HG02678 (cell line): ENCODE measurements around the gene PCDH7.
A peak's percentile ranks its signal among the peaks of the same experiment; 100 is the strongest.

Source experiments
- ATAC-seq: cut with Tn5 transposase; IDR thresholded peaks from one replicate; pipeline ENCODE4 v1.9.1; 2021; ENCODE audit warnings: mild to moderate bottlenecking, moderate library complexity; ENCODE audit not compliant: unreplicated experiment

PCDH7 gene, protein sequence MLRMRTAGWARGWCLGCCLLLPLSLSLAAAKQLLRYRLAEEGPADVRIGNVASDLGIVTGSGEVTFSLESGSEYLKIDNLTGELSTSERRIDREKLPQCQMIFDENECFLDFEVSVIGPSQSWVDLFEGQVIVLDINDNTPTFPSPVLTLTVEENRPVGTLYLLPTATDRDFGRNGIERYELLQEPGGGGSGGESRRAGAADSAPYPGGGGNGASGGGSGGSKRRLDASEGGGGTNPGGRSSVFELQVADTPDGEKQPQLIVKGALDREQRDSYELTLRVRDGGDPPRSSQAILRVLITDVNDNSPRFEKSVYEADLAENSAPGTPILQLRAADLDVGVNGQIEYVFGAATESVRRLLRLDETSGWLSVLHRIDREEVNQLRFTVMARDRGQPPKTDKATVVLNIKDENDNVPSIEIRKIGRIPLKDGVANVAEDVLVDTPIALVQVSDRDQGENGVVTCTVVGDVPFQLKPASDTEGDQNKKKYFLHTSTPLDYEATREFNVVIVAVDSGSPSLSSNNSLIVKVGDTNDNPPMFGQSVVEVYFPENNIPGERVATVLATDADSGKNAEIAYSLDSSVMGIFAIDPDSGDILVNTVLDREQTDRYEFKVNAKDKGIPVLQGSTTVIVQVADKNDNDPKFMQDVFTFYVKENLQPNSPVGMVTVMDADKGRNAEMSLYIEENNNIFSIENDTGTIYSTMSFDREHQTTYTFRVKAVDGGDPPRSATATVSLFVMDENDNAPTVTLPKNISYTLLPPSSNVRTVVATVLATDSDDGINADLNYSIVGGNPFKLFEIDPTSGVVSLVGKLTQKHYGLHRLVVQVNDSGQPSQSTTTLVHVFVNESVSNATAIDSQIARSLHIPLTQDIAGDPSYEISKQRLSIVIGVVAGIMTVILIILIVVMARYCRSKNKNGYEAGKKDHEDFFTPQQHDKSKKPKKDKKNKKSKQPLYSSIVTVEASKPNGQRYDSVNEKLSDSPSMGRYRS (N-terminal part only)

DNA sequence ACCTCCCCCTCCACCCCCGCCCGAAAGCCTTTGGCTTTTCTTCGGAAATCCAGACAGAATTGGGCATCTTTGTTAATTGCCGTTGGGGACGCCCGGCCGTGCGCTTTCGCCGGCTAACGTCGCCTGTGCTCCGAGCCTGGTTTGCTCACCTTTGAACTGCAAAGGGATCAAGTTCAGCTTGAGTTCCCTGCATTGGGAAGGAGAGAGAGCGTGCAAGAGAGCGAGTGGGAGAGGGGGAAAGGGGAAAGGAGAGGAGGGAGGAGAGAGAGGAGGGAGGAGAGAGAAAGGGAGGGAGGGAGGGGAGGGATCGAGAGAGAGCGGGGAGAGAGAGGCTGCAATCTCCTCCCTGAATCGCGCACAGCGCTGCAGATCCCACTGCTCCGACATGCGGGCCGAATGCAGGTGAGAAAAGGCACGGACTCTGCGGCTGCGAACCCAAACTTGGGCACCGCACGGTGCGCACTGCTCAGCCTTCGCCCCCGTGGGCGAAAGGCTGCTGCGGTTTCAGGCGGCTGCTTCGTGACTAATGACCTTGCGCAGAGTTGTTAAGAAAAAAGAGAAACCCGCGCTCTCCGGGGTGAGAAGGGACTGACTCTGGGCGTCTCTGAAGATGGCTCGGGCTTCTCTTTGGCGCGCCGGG lies at the start of gene PCDH7:
Gene PCDH7 (plus strand): TSS at position 349 of the 640 bp plus-strand sequence. CDS start 1,054 bp downstream, outside the sequence.
- ATAC-seq, result no peak

DNA sequence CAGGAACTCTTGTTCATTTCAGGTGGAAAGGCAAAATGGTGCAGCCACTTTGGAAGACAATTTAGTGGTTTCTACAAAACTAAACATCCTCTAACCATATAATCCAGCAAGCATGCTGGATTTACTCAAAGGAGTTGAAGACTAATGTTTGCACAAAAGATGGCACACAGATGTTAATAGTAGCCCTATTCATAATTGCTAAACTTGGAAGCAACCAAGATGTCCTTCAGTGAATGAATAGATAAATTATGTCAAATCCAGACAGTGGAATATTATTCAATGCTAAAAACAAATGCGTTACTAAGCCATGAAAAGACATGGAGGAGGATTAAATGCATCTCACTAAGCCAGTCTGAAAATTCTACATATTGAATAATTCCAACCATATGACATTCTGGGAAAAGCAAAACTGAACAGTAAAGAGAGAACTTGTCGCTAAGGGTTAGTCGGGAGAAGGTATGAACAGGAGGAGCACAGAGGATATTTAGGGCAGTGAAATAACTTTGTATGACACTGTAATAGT lies 48.2 kb upstream of the PCDH7 start:
- ATAC-seq, result no peak

DNA sequence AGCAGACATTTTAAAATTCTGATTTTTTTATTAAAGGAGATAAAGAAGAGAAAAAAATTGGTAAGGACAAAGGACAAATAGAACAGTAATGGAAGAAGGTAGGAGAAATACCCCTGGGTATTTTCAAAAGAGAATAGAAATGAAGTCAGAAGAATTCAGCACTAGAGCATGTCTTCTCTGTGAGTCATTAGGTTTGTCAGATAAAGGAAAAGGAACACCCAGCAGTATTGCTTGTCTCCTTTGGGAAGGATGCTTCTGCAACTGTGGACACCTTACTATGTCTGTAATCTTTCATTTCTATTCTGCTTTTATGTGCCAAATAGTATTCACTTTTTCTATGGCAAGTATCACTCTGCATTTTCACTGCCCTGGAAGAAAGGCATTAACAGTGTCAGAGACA lies 24.0 kb upstream of the PCDH7 start:
- no peak for ATAC-seq

DNA sequence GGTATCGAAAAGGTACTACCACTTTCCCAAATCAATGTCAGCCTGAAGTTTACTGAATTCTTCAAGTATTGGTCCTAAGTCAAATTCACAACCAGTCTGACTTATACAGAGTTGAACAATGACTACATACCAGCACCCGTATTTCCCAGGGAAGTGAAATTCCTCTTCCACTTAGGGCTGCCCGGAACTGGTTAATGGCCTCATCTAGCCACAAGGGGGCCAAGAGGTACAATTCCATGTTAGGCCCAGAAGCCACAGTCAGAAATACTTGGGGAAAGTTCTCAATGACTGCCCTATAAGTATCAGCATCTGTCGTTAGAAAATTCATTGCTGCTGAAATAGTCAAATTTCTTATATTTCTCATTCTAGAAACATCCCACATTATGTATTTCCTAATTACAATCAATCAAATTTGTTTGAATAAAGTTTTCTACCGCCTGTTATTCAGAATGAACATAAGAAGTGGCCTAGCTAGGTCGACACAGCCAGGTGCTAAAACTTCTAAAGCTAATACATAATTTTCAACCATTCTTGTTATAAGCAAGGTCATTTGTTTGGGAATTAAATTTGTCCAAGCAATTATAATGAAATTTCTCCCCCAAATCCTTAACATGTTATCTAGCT lies 5.6 kb upstream of the PCDH7 start:
- ATAC-seq, result peak; percentile 52

DNA sequence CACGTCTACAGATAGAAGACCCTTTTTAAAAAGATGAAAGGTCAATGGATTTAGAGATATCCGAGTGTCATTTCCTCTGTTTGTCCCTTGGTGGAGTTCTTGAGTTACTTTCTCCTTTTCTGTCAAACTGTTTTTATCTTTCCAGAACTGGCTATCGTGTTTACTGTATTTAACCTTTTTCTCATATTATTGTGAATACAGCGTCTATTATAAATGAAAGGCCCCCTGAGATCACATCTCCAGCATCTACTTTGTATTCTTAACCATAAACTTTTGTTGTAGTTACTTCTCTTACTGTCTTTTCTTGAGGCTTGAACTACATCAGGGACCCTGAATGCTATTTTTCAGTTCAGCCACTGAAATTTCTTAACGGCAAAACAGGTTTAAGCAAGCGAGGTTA lies 4.0 kb upstream of the PCDH7 start:
- no peak for ATAC-seq

DNA sequence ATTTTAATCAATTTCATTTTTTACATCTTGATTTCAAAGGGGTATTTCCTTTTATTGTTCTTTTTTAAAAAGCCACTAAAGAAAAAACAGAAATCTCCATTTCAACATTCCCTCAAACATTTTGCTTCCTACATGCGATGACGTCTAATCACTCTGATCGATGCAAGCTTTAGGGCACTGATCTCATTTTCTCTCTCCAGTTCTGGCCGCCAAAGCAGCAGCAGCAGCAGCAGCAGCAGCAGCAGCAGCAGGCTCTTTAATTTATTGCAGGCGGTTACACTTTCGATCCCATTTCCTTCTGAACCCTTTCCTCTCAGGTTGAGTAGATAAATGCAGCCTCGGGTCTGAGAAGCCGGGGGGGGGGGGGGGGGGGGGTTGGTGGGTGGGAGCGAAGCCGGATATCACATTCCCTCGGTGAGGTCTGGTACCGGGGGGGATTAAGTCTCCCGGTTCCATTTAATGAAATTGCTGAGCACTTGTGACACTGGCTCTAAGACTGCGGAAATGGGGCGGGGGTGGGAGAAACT lies 3.4 kb upstream of the PCDH7 start:
- ATAC-seq, result no peak

DNA sequence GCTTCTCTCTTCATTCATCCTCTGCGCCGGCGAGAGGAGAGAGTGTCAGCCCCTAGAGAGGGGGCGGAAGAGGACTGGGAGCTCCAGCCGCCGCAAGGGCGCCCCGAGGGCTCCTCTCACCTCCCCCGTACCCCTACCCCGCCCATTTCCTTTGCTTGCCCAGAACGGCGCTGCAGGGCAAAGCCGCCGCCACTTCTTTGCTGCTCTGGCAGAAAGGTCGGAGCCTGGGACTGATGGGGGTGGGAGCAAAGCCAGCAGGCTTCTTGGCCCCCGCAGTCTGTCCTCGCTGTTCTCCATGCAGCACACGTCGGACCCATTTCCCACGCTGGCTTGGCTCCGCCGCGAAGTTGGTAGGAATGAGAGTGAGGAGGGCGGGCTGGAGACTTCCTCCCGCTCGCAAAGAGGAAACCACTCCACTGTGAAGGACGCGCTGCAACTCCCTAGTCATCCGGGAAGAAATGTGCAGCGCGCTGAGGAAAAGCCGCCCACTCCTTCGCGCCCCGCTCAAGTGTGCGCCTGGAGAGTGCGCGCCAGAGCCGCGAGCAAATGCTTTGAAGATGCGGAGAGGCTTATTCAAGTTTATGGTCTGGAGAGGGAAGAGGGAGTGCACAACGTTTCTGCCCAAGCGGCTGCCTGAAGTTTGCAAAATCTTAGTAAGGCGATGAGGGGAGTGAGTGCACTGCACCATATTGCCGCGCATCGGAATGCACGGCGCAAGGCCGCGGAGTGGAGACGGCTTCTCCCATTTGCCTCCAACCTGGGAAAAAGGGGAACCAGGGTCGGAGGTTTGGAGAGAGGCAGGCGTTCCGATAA lies 2.8 kb upstream of the PCDH7 start:
- ATAC-seq, result peak; percentile 42

DNA sequence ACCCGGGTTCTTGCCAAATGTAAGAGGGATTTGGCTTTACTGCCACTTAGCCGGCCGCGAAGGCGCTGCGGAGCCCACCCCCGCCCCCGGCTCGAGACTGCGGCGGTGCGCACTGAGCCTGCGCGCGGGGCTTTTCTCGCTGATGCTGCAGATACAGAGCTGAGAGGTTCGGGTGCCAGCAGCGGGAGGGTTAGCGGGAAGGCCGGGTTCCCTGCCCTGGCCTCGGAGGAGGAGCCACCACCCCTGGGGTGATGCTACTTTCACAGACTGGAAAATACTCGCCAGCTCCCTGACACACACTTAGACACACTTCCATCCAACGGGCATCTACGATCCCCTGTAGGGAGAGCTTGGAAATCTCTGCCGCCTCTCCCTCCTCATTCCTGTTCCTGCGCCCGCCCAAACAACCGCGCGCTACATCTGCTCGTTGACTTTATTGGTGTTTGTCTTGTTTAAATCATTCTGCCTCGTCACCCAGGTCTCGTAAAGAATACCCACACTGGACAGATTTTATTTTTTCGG lies 2.1 kb upstream of the PCDH7 start:
- ATAC-seq, result no peak

DNA sequence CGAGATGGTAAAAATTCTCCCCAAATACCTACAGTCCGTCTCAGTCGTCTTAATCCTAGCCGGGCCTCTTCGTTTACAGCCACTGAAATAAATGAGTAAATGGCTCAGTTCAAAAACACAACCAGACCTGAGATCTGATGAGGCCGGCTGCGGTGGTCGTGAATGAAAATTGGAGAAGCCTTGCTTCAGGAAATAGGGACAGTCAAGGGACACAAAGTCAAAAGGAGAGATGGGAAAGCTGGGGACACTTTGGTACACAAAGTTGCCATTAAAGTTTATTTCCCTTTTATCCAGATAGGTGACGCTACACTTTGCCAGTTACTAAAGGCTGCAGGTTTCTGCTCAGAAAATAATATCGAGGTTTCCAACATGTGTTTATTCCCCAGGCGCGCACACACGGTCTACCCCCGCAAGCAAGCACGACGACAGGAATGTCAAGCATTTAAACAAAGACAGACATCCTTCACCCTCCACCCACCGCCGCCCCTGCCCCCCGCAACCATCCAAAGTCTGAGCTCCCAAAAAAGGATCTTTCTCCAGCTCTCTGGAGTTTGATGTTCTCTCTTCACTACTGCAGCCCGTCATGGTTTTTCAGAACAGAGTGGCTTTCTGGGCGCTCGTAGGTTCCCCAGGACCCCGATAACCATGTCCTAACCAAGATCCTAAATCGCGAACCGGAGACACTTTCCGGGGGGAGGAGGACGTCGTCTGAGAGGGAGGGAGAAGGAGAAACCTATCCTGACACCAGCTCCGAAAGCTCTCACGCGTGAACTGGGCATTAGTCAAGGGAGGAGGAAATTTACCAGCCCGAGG lies 1.3 kb upstream of the PCDH7 start:
- ATAC-seq, result no peak

DNA sequence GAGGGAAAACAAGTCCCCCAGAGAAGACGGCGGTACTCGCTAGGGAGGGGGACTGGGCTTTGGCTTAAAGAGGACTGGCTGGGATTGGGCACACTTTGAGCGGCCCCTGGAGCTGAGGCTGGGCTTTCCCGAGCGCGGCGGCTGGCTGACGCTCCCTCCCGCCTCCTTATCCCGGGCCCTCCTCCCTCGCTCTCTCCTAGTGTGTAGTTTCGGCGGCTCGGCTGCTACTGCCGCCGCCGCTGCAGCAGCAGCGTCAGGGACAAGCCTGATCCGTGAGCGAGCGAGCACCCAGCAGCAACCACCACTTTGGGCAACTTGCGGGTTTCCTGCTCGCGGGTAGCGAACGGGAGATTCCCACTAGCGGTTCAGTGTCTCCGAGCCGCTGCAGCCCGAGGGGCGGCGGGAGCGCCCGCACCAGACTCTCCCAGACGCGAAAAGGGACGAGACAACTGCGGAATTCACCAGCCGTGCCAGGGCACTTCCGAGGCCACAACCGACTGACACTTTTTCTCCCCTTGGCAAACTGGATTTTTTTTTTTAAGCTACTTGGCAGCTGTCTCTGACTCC lies 632 bp upstream of the PCDH7 start:
- ATAC-seq, result no peak

DNA sequence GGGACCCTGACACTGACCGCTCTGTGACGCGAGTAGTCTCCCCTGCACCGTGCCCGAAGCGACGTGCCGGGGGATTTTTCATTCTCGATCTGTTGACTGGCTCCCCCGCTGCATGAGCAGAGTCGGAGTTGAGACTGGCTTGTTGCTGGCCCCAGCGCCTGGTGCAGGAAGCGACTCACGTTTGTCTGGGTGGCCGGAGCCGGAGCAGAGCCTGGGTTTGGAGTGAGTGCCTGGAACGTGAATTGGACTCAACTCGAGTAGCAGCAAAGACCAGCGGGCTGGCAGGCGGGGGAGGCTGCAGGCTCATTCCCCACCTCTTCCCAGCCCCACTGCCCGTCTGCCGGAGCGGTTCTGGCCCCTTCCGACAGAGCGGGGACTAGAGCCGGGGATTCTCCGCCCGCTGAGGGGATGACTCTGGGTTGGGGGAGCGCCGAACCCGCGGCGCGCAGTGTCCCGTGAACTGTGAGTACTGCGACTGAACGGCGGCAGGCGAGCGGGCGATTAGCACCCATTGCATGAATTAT lies 554 bp downstream of the PCDH7 start:
- no peak for ATAC-seq

DNA sequence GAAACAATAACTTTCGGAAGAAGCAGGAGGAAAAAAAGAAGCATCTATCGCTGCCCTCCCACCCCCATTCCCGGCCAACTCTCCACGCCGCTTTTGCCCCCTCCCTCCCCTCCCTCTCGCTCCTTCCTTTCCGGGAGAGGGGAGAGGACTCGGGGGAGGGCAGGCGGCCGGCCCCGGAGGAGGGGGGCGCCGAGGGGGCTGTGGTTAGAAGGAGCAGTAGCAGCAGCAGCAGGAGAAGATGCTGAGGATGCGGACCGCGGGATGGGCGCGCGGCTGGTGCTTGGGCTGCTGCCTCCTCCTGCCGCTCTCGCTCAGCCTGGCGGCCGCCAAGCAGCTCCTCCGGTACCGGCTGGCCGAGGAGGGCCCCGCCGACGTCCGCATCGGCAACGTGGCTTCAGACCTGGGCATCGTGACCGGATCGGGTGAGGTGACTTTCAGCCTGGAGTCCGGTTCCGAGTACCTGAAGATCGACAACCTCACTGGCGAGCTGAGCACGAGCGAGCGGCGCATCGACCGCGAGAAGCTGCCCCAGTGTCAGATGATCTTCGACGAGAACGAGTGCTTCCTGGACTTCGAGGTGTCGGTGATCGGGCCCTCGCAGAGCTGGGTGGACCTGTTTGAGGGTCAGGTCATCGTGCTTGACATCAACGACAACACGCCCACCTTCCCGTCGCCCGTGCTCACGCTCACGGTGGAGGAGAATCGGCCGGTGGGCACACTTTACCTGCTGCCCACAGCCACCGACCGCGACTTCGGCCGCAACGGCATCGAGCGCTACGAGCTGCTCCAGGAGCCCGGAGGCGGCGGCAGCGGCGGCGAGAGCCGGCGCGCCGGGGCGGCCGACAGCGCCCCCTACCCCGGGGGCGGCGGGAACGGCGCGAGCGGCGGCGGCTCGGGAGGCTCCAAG lies 1.3 kb downstream of the PCDH7 start:
- ATAC-seq, result no peak

DNA sequence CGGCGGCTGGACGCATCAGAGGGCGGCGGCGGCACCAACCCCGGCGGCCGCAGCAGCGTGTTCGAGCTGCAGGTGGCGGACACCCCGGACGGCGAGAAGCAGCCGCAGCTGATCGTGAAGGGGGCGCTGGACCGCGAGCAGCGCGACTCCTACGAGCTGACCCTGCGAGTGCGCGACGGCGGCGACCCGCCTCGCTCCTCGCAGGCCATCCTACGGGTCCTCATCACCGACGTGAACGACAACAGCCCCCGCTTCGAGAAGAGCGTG lies 1.9 kb downstream of the PCDH7 start:
- no peak for ATAC-seq

DNA sequence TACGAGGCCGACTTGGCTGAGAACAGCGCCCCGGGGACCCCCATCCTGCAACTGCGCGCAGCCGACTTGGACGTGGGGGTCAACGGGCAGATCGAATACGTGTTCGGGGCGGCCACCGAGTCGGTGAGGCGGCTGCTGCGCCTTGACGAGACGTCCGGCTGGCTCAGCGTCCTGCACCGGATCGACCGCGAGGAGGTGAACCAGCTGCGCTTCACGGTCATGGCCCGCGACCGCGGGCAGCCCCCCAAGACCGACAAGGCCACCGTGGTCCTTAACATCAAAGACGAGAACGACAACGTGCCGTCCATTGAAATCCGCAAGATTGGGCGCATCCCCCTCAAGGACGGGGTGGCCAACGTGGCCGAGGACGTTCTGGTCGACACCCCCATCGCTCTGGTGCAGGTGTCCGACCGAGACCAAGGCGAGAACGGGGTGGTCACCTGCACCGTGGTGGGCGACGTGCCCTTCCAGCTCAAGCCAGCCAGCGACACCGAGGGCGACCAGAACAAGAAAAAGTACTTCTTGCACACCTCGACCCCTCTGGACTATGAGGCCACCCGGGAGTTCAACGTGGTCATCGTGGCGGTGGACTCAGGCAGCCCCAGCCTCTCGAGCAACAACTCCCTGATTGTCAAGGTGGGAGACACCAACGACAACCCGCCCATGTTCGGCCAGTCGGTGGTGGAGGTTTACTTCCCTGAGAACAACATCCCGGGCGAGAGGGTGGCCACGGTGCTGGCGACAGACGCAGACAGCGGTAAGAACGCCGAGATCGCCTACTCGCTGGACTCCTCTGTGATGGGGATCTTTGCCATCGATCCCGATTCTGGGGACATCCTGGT lies 2.4 kb downstream of the PCDH7 start:
- no peak for ATAC-seq

DNA sequence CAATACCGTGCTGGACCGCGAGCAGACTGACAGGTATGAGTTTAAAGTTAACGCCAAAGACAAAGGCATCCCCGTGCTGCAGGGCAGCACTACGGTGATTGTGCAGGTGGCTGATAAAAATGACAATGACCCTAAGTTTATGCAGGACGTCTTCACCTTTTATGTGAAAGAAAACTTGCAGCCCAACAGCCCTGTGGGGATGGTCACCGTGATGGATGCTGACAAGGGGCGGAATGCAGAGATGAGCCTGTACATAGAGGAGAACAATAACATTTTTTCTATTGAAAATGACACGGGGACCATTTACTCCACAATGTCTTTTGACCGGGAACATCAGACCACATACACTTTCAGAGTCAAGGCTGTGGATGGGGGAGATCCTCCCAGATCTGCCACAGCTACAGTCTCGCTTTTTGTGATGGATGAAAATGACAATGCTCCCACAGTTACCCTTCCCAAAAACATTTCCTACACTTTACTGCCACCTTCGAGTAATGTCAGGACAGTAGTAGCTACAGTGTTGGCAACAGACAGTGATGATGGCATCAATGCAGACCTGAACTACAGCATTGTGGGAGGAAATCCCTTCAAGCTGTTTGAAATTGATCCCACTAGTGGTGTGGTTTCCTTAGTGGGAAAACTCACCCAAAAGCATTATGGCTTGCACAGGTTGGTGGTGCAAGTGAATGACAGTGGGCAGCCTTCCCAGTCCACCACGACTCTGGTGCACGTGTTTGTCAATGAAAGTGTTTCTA lies 3.2 kb downstream of the PCDH7 start:
- no peak for ATAC-seq
